Measurements from ENCODE around the gene MCRIP1. TPM values are rescaled to one million over a fixed set of nuclear protein-coding genes. Genes with fewer than 3 reads are reported as not detected.
A peak's percentile ranks its signal among the peaks of the same experiment; 100 is the strongest.

Gene MCRIP1
- total and polyA plus RNA-seq, 2 of the 13 experiments (the other 11 are each of a cell fraction or from before 2014, with no cell fraction given) = 79.7 to 84.9 TPM

DNA sequence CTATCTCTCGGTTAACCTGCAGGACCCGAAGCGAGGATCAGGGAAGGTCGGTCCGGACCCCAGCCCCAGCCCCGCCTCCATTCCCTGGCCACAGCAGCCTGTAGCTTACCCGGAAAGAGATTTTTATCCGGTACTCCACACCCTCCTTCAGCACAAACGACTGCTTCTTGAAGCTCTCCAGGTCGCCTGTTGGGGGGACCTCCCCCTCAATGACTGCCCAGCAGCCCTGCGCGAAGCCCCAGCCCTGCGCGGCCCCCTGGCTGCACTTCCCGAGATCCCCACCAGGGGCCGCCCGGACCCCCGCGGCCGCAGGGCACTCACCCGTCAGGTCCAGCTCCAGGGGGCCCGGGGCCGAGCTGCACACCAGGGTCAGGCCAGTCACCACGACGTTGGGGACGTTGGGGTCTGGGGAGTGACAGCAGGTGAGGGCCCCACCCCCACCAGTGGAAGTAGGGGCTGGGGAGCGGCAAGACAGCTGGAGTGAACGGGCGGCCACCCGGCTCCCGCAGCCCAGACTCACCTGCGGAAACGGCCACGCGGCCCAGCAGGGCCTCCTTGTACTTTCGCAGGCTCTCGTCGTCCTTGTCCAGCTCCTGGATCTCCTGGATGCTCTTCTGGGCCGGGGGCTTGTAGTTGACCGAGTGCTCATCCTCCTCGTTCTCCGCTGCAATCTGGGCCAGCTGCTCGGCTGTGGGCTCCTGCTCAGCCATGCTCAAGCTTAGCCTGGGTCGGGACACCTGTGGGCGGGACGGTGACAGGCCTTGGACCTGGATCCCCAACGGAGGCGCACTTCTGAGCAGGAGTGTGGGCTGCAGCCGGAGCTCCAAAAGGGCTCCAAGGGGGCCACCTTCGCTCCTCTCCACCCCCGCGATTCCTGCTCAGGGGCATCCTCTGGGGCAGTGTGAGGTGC is 36.4 kb upstream of the MCRIP1 start (continued):
- TF ChIP-seq ZEB1 (IDR thresholded peaks at IDR 0.05; ENCODE audit: insufficient replicate concordance, low read depth) (peak; percentile 9), KDM2A (CRISPR knock-in tag; IDR thresholded peaks at IDR 0.05; ENCODE audit: borderline replicate concordance, low read depth) (peak; percentile 90), ZXDC (CRISPR knock-in tag; IDR thresholded peaks at IDR 0.05) (no peak), SMYD3 (CRISPR knock-in tag; IDR thresholded peaks at IDR 0.05) (peak; percentile 93; the same call in 1 of the 2 replicates), ZNF296 (CRISPR knock-in tag; conservative IDR thresholded peaks at IDR 0.05) (no peak), KDM1A (CRISPR knock-in tag; IDR thresholded peaks at IDR 0.05) (no peak), GABPA (IDR thresholded peaks at IDR 0.05; ENCODE audit: low read depth, low read length) (no peak), GABPA (CRISPR knock-in tag; IDR thresholded peaks at IDR 0.05; ENCODE audit: low read depth) (no peak), ZNF614 (CRISPR knock-in tag; IDR thresholded peaks at IDR 0.05; ENCODE audit: borderline replicate concordance) (0 out of 2 replicates have a peak, but pooled peaks have one; percentile 16), ZNF768 (CRISPR knock-in tag; IDR thresholded peaks at IDR 0.05) (peak; percentile 72), NFKBIZ (CRISPR knock-in tag; IDR thresholded peaks at IDR 0.05) (no peak), KAT8 (CRISPR knock-in tag; IDR thresholded peaks at IDR 0.05) (no peak), DR1 (CRISPR knock-in tag; IDR thresholded peaks at IDR 0.05) (0 out of 2 replicates have a peak, but pooled peaks have one; percentile 30), ZNF605 (CRISPR knock-in tag; IDR thresholded peaks at IDR 0.05) (peak; percentile 38; the same call in 1 of the 2 replicates), CTCF (CRISPR knock-in tag; IDR thresholded peaks at IDR 0.05) (peak; percentile 88), ZC3H4 (CRISPR knock-in tag; IDR thresholded peaks at IDR 0.05; ENCODE audit: borderline replicate concordance) (no peak), TOE1 (CRISPR knock-in tag; IDR thresholded peaks at IDR 0.05) (no peak), KLF9 (CRISPR knock-in tag; IDR thresholded peaks at IDR 0.05; ENCODE audit: low read depth) (no peak), ZNF30 (CRISPR knock-in tag; IDR thresholded peaks at IDR 0.05) (no peak), RFXAP (CRISPR knock-in tag; IDR thresholded peaks at IDR 0.05; ENCODE audit: borderline replicate concordance) (peak; percentile 59; the same call in 1 of the 2 replicates), ZKSCAN8 (CRISPR knock-in tag; IDR thresholded peaks at IDR 0.05; ENCODE audit: borderline replicate concordance) (no peak), NKX3-1 (CRISPR knock-in tag; IDR thresholded peaks at IDR 0.05) (peak; percentile 61; the same call in 1 of the 2 replicates), ZNF292 (CRISPR knock-in tag; IDR thresholded peaks at IDR 0.05; ENCODE audit: borderline replicate concordance, low read depth) (no peak), TARDBP (CRISPR knock-in tag; IDR thresholded peaks at IDR 0.05) (0 out of 2 replicates have a peak, but pooled peaks have one; percentile 68), MEF2D (CRISPR knock-in tag; IDR thresholded peaks at IDR 0.05) (no peak; the same call in 1 of the 2 replicates)
- TF ChIP-seq, protein P1, sequence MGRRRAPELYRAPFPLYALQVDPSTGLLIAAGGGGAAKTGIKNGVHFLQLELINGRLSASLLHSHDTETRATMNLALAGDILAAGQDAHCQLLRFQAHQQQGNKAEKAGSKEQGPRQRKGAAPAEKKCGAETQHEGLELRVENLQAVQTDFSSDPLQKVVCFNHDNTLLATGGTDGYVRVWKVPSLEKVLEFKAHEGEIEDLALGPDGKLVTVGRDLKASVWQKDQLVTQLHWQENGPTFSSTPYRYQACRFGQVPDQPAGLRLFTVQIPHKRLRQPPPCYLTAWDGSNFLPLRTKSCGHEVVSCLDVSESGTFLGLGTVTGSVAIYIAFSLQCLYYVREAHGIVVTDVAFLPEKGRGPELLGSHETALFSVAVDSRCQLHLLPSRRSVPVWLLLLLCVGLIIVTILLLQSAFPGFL (CRISPR knock-in tag; IDR thresholded peaks at IDR 0.05) = peak; percentile 87; the same call in 1 of the 2 replicates
